Sigmoid colon (tissue), 7 donors: Measurements from ENCODE around the gene PRKN. TPM values are rescaled to one million over a fixed set of nuclear protein-coding genes. Genes with fewer than 3 reads are reported as not detected.

ENCODE experiments used
- DNase-seq: peaks from one replicate; pipeline ENCODE4 v3.0.0-alpha.2; 2019
- H3K27ac ChIP-seq, 4 donors: fragments of 200-600 bp; sonication (generic); one replicate each; pipeline ENCODE4 v1.5.1; 2016 to 2019; ENCODE audit warnings: mild to moderate bottlenecking in 1 of 4
- H3K27me3 ChIP-seq, 3 donors: fragments of 200-600 bp; sonication (generic); one replicate each; pipeline ENCODE4 v1.5.1; 2019; ENCODE audit warnings: mild to moderate bottlenecking in 1 of 3
- H3K36me3 ChIP-seq, 4 donors: fragments of 200-600 bp; sonication (generic); one replicate each; pipeline ENCODE4 v1.5.1; 2016 to 2019
- H3K4me1 ChIP-seq, 4 donors: fragments of 200-600 bp; sonication (generic); one replicate each; pipeline ENCODE4 v1.5.1; 2017 to 2019
- H3K4me3 ChIP-seq, 4 donors: fragments of 200-600 bp; sonication (generic); one replicate each; pipeline ENCODE4 v1.5.1; 2017 to 2019; ENCODE audit warnings: mild to moderate bottlenecking in 2 of 4, moderate library complexity in 1 of 4
- H3K9me3 ChIP-seq, 4 donors: fragments of 200-600 bp in 3 of 4; sonication (generic) in 3 of 4; one replicate each; pipeline versions ENCODE4 v1.5.1 to v1.6.1; 2013 to 2019
- CTCF ChIP-seq, 4 experiments: fragments of 450-650 bp in 3 of 4; fragments of 200-600 bp in 1 of 4; IDR thresholded peaks; one replicate each; pipeline ENCODE4 v1.5.1; 2016 to 2019; ENCODE audit warnings: antibody characterized with exemption in 4 of 4, mild to moderate bottlenecking in 3 of 4, moderate library complexity in 2 of 4
- EP300 ChIP-seq, 4 donors: sonication (generic); formaldehyde crosslinking; IDR thresholded peaks; one replicate each; pipeline ENCODE4 v1.6.1; 2017; ENCODE audit warnings: antibody characterized with exemption in 4 of 4
- POLR2A ChIP-seq, 2 donors: fragments of 450-650 bp; IDR thresholded peaks; one replicate each; pipeline ENCODE4 v1.6.1; 2016; ENCODE audit warnings: antibody characterized with exemption in 2 of 2, mild to moderate bottlenecking in 2 of 2, moderate library complexity in 2 of 2
- POLR2AphosphoS5 ChIP-seq, 4 donors: sonication (generic); formaldehyde crosslinking; IDR thresholded peaks; one replicate each; pipeline ENCODE4 v1.6.1; 2017; ENCODE audit warnings: antibody characterized with exemption in 4 of 4
- WGBS, 2 donors: extraction: QIAGEN DNeasy Blood & Tissue Kit; methylation state at CpG; one replicate each; pipeline ENCODE4 v1.1.7; 2013; 5-methylcytosine and 5-hydroxymethylcytosine counted together
- intact Hi-C: fragments of 100-400 bp; cut with DNase I; formaldehyde crosslinking; loops from one replicate; pipeline ENCODE4 v1.15.1; 2023
- polyA plus RNA-seq, 3 donors: library from polyadenylated mRNA; stranded (reverse); fragments of 200-250 nt; gene quantifications; one replicate each; pipeline ENCODE4 v1.2.3, GENCODE V29; 2013
- total RNA-seq, 4 donors: library from RNA; depleted of rRNA; stranded (reverse); fragments of >200 nt; gene quantifications; one replicate each; pipeline ENCODE4 v1.1.0, GENCODE V29; 2016
- donor health status: healthy with polysubstance abuse.
- donor health status: Bipolar disorder and iron deficiency.
- donor health status: healthy.

PRKN gene
- total and polyA plus RNA-seq, 7 donors: 0.38 to 173 (median 9.7) TPM

GRCh38 chr6:162543221-162543620, 184.3 kb downstream of the PRKN start:
- H3K36me3 ChIP-seq: no peaks in the 10 kb centered on the region
- H3K9me3 ChIP-seq: no peaks in the 10 kb centered on the region
- H3K27me3 ChIP-seq: no peaks in the 10 kb centered on the region
- H3K4me3 ChIP-seq: no peak overlapping the region
- DNase-seq: no peak
- TF ChIP-seq POLR2AphosphoS5 (IDR thresholded peaks at IDR 0.05): no peak
- H3K4me1 ChIP-seq: peaks cover 0 to 7% (median 0%) of the 10 kb centered on the region in 4 donors
- no peak overlapping the region for H3K27ac ChIP-seq
- 86 to 94% methylated on average over 6 of the region's 6 CpGs for WGBS, 2 donors
- intact Hi-C loops: no loop called here

GRCh38 chr6:162541019-162541601, 186.5 kb downstream of the PRKN start:
- H3K9me3 ChIP-seq: no peaks in the 10 kb centered on the region
- no peak for DNase-seq

GRCh38 chr6:162539321-162539720, 188.2 kb downstream of the PRKN start:
- Histone ChIP-seq H3K27me3 (no peaks in the 10 kb centered on the region), H3K9me3 (no peaks in the 10 kb centered on the region), H3K27ac (no peak overlapping the region), H3K4me1 (peaks cover 0 to 7% (median 0%) of the 10 kb centered on the region in 4 donors), H3K4me3 (no peak overlapping the region), H3K36me3 (no peaks in the 10 kb centered on the region)
- TF ChIP-seq CTCF (IDR thresholded peaks at IDR 0.05) (no peak), POLR2AphosphoS5 (IDR thresholded peaks at IDR 0.05) (no peak), POLR2A (IDR thresholded peaks at IDR 0.05) (no peak), EP300 (IDR thresholded peaks at IDR 0.05) (no peak)
- DNase-seq: no peak
- WGBS, 2 donors: 83 to 87% methylated on average over 3 of the region's 3 CpGs
- intact Hi-C loops: no loop called here

More at GRCh38 chr6:162541019-162541601, 186.5 kb downstream of the PRKN start:
- no peaks in the 10 kb centered on the region for H3K27me3 ChIP-seq
- no peaks in the 10 kb centered on the region for H3K36me3 ChIP-seq
- H3K4me1 ChIP-seq: peaks cover 0 to 7% (median 0%) of the 10 kb centered on the region in 4 donors
- H3K4me3 ChIP-seq: no peak overlapping the region
- no peak overlapping the region for H3K27ac ChIP-seq
- 89 to 93% methylated on average over 4 of the region's 4 CpGs for WGBS, 2 donors
- intact Hi-C loops: no loop called here
- TF ChIP-seq EP300 (IDR thresholded peaks at IDR 0.05) (no peak), CTCF (IDR thresholded peaks at IDR 0.05) (no peak), POLR2AphosphoS5 (IDR thresholded peaks at IDR 0.05) (no peak), POLR2A (IDR thresholded peaks at IDR 0.05) (no peak)

- no peaks in the 10 kb centered on the region for H3K36me3 ChIP-seq
- H3K9me3 ChIP-seq: no peaks in the 10 kb centered on the region
- TF ChIP-seq CTCF (IDR thresholded peaks at IDR 0.05) (no peak), POLR2A (IDR thresholded peaks at IDR 0.05) (no peak), POLR2AphosphoS5 (IDR thresholded peaks at IDR 0.05) (no peak), EP300 (IDR thresholded peaks at IDR 0.05) (no peak)
- no peak overlapping the region for H3K4me3 ChIP-seq
- peaks cover 0 to 7% (median 0%) of the 10 kb centered on the region in 4 donors for H3K4me1 ChIP-seq
- no peak for DNase-seq
- H3K27ac ChIP-seq: no peak overlapping the region
- 30 to 55% methylated on average over 8 of the region's 8 CpGs for WGBS, 2 donors
- intact Hi-C loops: no loop called here
- H3K27me3 ChIP-seq: no peaks in the 10 kb centered on the region
These were observed 188.9 kb downstream of the PRKN start for GRCh38 chr6:162538643-162539064.

GRCh38 chr6:162533009-162533400, 194.6 kb downstream of the PRKN start:
- Histone ChIP-seq H3K9me3 (no peaks in the 10 kb centered on the region), H3K27me3 (no peaks in the 10 kb centered on the region), H3K36me3 (no peaks in the 10 kb centered on the region), H3K4me1 (peaks cover 0 to 15% (median 11%) of the 10 kb centered on the region in 4 donors), H3K27ac (no peak overlapping the region), H3K4me3 (no peak overlapping the region)
- TF ChIP-seq CTCF (IDR thresholded peaks at IDR 0.05): no peak
- no peak for TF ChIP-seq POLR2AphosphoS5 (IDR thresholded peaks at IDR 0.05)
- DNase-seq: no peak
- 13 to 67% methylated on average over 6 of the region's 6 CpGs for WGBS, 2 donors
- intact Hi-C loops: no loop called here
